C4-2B (cell line): ENCODE measurements around the gene PTPRN2.
A peak's percentile ranks its signal among the peaks of the same experiment; 100 is the strongest.

Experiments used
- H3K27ac ChIP-seq: fragments of 450-650 bp; 2 replicates; pipeline ENCODE4 v1.5.1; 2017
- CTCF ChIP-seq: fragments of 450-650 bp; conservative IDR thresholded peaks from 2 replicates; pipeline ENCODE4 v1.5.1; 2017; ENCODE audit warnings: mild to moderate bottlenecking
- ZFX ChIP-seq: fragments of 450-650 bp; IDR thresholded peaks from 2 replicates; pipeline ENCODE4 v1.6.1; 2017

Gene PTPRN2

GRCh38 chr7:158396301-158396905, 191.2 kb downstream of the PTPRN2 start:
- peak overlapping the region; percentile 0; the same call in 1 of the 2 replicates for H3K27ac ChIP-seq
- no peak for TF ChIP-seq ZFX
- TF ChIP-seq CTCF = no peak

DNA sequence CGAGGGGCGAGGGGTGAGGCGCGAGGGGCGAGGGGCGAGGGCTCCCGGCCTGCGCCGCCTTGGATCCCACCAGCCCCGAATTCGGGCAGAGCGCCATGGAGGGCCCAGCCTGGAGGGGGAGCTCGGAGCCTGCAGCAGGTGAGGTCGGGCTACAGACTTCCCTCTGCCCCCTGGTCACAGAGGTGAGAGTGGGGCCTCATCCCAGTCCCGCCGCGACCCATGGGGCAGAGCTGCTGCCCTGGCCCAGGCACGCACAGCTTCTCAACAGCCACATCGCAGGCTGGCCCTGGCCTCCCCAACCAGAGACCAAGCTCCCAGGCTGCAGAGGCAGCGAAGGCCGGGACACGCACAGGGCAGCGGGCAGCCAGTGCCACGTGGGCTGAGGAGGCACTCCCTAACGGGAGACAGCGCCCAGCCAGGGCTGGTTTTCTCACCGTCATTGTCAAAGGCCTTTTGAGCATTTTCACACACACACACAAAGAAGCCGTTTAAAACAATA, 191.8 kb downstream of the PTPRN2 start:
- H3K27ac ChIP-seq = no peak overlapping the region

DNA sequence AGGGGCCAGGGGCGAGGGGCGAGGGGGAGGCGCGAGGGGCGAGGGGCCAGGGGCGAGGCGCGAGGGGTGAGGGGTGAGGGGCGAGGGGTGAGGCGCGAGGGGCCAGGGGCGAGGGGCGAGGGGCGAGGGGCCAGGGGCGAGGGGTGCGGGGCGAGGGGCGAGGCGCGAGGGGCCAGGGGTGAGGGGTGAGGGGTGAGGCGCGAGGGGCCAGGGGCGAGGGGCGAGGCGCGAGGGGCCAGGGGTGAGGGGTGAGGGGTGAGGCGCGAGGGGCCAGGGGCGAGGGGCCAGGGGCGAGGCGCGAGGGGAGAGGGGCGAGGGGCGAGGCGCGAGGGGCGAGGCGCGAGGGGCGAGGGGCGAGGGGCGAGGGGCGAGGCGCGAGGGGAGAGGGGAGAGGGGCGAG, 192.3 kb downstream of the PTPRN2 start:
- H3K27ac ChIP-seq = no peak overlapping the region
- TF ChIP-seq ZFX = no peak
- TF ChIP-seq CTCF = no peak

More for the DNA sequence above, 191.8 kb downstream of the PTPRN2 start:
- TF ChIP-seq ZFX (no peak), CTCF (no peak)

DNA sequence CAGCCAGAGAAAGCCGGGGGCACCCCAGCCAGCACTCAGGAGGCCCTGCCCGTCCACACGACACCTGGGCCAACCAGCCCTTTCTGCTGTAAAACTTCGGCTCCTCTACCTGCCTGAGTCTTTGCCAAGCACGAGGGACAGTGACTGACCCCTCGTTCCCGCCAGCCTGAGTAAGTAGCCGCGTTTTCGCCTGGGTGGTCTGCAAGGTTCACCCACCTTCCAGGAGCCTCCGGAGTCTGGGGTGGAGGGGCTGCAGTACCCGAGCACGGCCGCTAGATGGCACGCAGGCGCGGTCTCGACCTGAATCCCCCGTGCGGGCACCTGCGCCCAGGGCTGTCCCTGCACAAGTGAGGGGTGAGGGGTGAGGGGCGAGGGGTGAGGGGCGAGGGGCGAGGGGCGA, 192.7 kb downstream of the PTPRN2 start:
- peak; percentile 86 for TF ChIP-seq CTCF
- TF ChIP-seq ZFX = no peak
- no peak overlapping the region for H3K27ac ChIP-seq

GRCh38 chr7:158393926-158394625, 193.5 kb downstream of the PTPRN2 start:
- no peak overlapping the region for H3K27ac ChIP-seq
- no peak for TF ChIP-seq CTCF
- no peak for TF ChIP-seq ZFX

GRCh38 chr7:158392251-158392650, 195.4 kb downstream of the PTPRN2 start:
- TF ChIP-seq CTCF = no peak
- TF ChIP-seq ZFX = no peak
- H3K27ac ChIP-seq = no peak overlapping the region

DNA sequence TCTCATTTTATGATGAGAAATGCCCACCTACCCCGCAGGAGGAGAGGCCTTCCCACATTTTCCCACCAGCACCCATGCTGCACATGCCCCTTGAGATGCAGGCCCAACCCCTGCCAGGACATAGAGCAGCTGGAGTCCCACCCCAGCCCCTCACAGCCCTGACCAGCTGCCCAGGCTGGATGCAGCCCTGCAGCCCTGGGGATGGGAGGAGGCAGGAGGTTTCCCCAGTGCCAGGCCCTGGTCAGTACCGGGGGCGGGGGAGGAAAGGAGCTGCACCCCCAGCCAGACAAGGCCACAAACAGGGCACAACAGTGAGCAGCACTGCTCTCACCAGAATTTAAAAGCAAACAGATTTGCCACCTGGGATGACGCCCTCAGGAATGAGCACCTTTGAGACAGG, 196.1 kb downstream of the PTPRN2 start:
- H3K27ac ChIP-seq = no peak overlapping the region
- TF ChIP-seq CTCF (no peak), ZFX (no peak)
